Osteoblast (primary cell): ENCODE measurements around the gene TMEM237. TPM values are rescaled to one million over a fixed set of nuclear protein-coding genes. Genes with fewer than 3 reads are reported as not detected.

Source experiments
- DNase-seq: peaks from one replicate; pipeline ENCODE4 v3.0.0; 2011; ENCODE audit warnings: low spot score, mixed read lengths; ENCODE audit not compliant: insufficient read length; ENCODE audit errors: missing footprints
- H2AFZ ChIP-seq: 2 replicates; pipeline ENCODE4 v1.6.0; 2011; ENCODE audit warnings: mild to moderate bottlenecking, low read length
- H3K27ac ChIP-seq: 2 replicates; pipeline ENCODE4 v1.5.1; 2011; ENCODE audit warnings: mild to moderate bottlenecking, low read depth, low read length, moderate library complexity
- H3K27me3 ChIP-seq: 2 replicates; pipeline ENCODE4 v1.6.0; 2012; ENCODE audit warnings: mild to moderate bottlenecking, control low read depth, inconsistent platforms, low read length, moderate library complexity; ENCODE audit not compliant: insufficient read depth
- H3K36me3 ChIP-seq: 2 replicates; pipeline ENCODE4 v1.5.1; 2011; ENCODE audit warnings: mild to moderate bottlenecking, low read length, control low read depth, moderate library complexity; ENCODE audit not compliant: insufficient read depth
- H3K4me1 ChIP-seq: 2 replicates; pipeline ENCODE4 v1.5.1; 2011; ENCODE audit warnings: mild to moderate bottlenecking, low read length, control low read depth, moderate library complexity; ENCODE audit not compliant: insufficient read depth
- H3K4me2 ChIP-seq: 2 replicates; pipeline ENCODE4 v1.6.0; 2011; ENCODE audit warnings: mild to moderate bottlenecking, low read length; ENCODE audit not compliant: insufficient read depth
- H3K4me3 ChIP-seq: fragments of 200-600 bp; sonication (generic); 3 replicates; pipeline ENCODE4 v1.5.1; 2012; ENCODE audit warnings: mild to moderate bottlenecking, low read length, inconsistent platforms; ENCODE audit not compliant: insufficient read depth
- H3K79me2 ChIP-seq: 2 replicates; pipeline ENCODE4 v1.6.0; 2012; ENCODE audit warnings: mild to moderate bottlenecking, low read length, control low read depth, inconsistent platforms; ENCODE audit not compliant: insufficient read depth
- H3K9me3 ChIP-seq: 2 replicates; pipeline ENCODE4 v1.5.1; 2011; ENCODE audit warnings: low read depth, low read length, control low read depth
- H4K20me1 ChIP-seq: 2 replicates; pipeline ENCODE4 v1.6.0; 2012; ENCODE audit warnings: mild to moderate bottlenecking, low read length, control low read depth; ENCODE audit not compliant: insufficient read depth
- CTCF ChIP-seq: IDR thresholded peaks from 2 replicates; pipeline ENCODE4 v1.5.1; 2011; ENCODE audit warnings: mild to moderate bottlenecking, low read depth, low read length, moderate library complexity; ENCODE audit errors: extremely low read depth
- total RNA-seq: library from RNA; depleted of rRNA; stranded (reverse); fragments of >200 nt; gene quantifications from 2 replicates; pipeline ENCODE4 v1.2.3, GENCODE V29; 2012

TMEM237 gene
- total RNA-seq, 1 donor, result 49.6 TPM

- Histone ChIP-seq H4K20me1 (no peaks in the 10 kb centered on the region), H3K4me2 (no peak overlapping the region), H3K36me3 (no peaks in the 10 kb centered on the region), H3K27ac (no peak overlapping the region), H3K79me2 (no peaks in the 10 kb centered on the region), H2AFZ (peak overlapping the region; percentile 67), H3K9me3 (no peaks in the 10 kb centered on the region), H3K4me1 (peaks cover 8% of the 10 kb centered on the region), H3K4me3 (no peak overlapping the region), H3K27me3 (no peaks in the 10 kb centered on the region)
- no peak for TF ChIP-seq CTCF
- no peak for DNase-seq
Observed at GRCh38 chr2:201660293-201660895, 17.1 kb upstream of the TMEM237 start.

GRCh38 chr2:201656740-201657139, 13.4 kb upstream of the TMEM237 start:
- Histone ChIP-seq H3K4me2 (no peak overlapping the region), H3K27ac (no peak overlapping the region)
- TF ChIP-seq CTCF, result no peak

GRCh38 chr2:201656102-201656501, 12.8 kb upstream of the TMEM237 start:
- Histone ChIP-seq H4K20me1 (no peaks in the 10 kb centered on the region), H3K36me3 (no peaks in the 10 kb centered on the region), H3K9me3 (no peaks in the 10 kb centered on the region), H2AFZ (no peak overlapping the region), H3K27ac (peak overlapping the region; percentile 94), H3K4me1 (peaks cover 33% of the 10 kb centered on the region), H3K79me2 (no peaks in the 10 kb centered on the region), H3K4me2 (no peak overlapping the region), H3K4me3 (no peak overlapping the region), H3K27me3 (no peaks in the 10 kb centered on the region)
- no peak for TF ChIP-seq CTCF
- DNase-seq, result no peak

More at GRCh38 chr2:201656740-201657139, 13.4 kb upstream of the TMEM237 start:
- H3K79me2 ChIP-seq, result no peaks in the 10 kb centered on the region
- H3K4me3 ChIP-seq, result no peak overlapping the region
- no peaks in the 10 kb centered on the region for H3K9me3 ChIP-seq
- H4K20me1 ChIP-seq, result no peaks in the 10 kb centered on the region
- no peak overlapping the region for H2AFZ ChIP-seq
- no peak for DNase-seq
- no peaks in the 10 kb centered on the region for H3K36me3 ChIP-seq
- no peaks in the 10 kb centered on the region for H3K27me3 ChIP-seq
- peaks cover 33% of the 10 kb centered on the region for H3K4me1 ChIP-seq

GRCh38 chr2:201654616-201655384, 11.5 kb upstream of the TMEM237 start:
- H3K36me3 ChIP-seq, result no peaks in the 10 kb centered on the region
- no peaks in the 10 kb centered on the region for H4K20me1 ChIP-seq
- H3K27ac ChIP-seq, result peak overlapping the region; percentile 94
- peak overlapping the region; percentile 13 for H3K4me3 ChIP-seq
- TF ChIP-seq CTCF, result no peak
- DNase-seq, result peak; percentile 75
- no peaks in the 10 kb centered on the region for H3K79me2 ChIP-seq
- peaks cover 33% of the 10 kb centered on the region for H3K4me1 ChIP-seq
- peak overlapping the region; percentile 56 for H3K4me2 ChIP-seq
- H3K27me3 ChIP-seq, result no peaks in the 10 kb centered on the region
- no peaks in the 10 kb centered on the region for H3K9me3 ChIP-seq
- H2AFZ ChIP-seq, result peak overlapping the region; percentile 71
